PC-9 (cell line): ENCODE data around the gene DDR1.
"Not testable (repeated sequence)": the region's sequence is repeated elsewhere in the genome, so short reads cannot be mapped to it uniquely, and the experiment has no call there.

Experiments used
- EZH2 ChIP-seq: fragments of 200-600 bp; sonication (generic); IDR thresholded peaks from 2 replicates; pipeline ENCODE4 v1.8.0; 2017; ENCODE audit warnings: antibody characterized with exemption, low read depth
- TF ChIP-seq, protein P1 (sequence below): fragments of 200-600 bp; sonication (generic); conservative IDR thresholded peaks from 2 replicates; pipeline ENCODE4 v1.6.1; 2017; ENCODE audit warnings: mixed run types, antibody characterized with exemption, mild to moderate bottlenecking, moderate library complexity

- TF ChIP-seq, protein P1, sequence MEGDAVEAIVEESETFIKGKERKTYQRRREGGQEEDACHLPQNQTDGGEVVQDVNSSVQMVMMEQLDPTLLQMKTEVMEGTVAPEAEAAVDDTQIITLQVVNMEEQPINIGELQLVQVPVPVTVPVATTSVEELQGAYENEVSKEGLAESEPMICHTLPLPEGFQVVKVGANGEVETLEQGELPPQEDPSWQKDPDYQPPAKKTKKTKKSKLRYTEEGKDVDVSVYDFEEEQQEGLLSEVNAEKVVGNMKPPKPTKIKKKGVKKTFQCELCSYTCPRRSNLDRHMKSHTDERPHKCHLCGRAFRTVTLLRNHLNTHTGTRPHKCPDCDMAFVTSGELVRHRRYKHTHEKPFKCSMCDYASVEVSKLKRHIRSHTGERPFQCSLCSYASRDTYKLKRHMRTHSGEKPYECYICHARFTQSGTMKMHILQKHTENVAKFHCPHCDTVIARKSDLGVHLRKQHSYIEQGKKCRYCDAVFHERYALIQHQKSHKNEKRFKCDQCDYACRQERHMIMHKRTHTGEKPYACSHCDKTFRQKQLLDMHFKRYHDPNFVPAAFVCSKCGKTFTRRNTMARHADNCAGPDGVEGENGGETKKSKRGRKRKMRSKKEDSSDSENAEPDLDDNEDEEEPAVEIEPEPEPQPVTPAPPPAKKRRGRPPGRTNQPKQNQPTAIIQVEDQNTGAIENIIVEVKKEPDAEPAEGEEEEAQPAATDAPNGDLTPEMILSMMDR, result not testable (repeated sequence)
- TF ChIP-seq EZH2, result not testable (repeated sequence)
These were observed 15.0 kb upstream of the DDR1 start for GRCh38 chr6:30869241-30869749.
